DND-41 (cell line): Measurements from ENCODE around the gene CAPRIN1.
"Not testable (repeated sequence)": the region's sequence is repeated elsewhere in the genome, so short reads cannot be mapped to it uniquely, and the experiment has no call there.

Source experiments
- ATAC-seq: fragments of 200-7000 bp; cut with Tn5 transposase; 3 replicates; pipeline ENCODE4 v1.9.1; 2021; ENCODE audit warnings: low read depth; ENCODE audit not compliant: insufficient read depth
- DNase-seq: peaks from one replicate; pipeline ENCODE4 v3.0.0-alpha.2; 2020
- H2AFZ ChIP-seq: 2 replicates; pipeline ENCODE4 v1.6.0; 2012; ENCODE audit warnings: low read depth, low read length
- H3K27ac ChIP-seq: 2 replicates; pipeline ENCODE4 v1.5.1; 2012; ENCODE audit warnings: low read length, inconsistent platforms
- H3K27me3 ChIP-seq: fragments of 200-600 bp; sonication (generic); 2 replicates; pipeline ENCODE4 v1.6.0; 2012; ENCODE audit warnings: low read length, mild to moderate bottlenecking, inconsistent platforms; ENCODE audit not compliant: insufficient read depth, poor library complexity
- H3K36me3 ChIP-seq: 2 replicates; pipeline ENCODE4 v1.5.1; 2012; ENCODE audit warnings: low read length, inconsistent platforms; ENCODE audit not compliant: insufficient read depth
- H3K4me1 ChIP-seq: 2 replicates; pipeline ENCODE4 v1.5.1; 2012; ENCODE audit warnings: mild to moderate bottlenecking, low read length; ENCODE audit not compliant: insufficient read depth
- H3K4me2 ChIP-seq: 2 replicates; pipeline ENCODE4 v1.6.0; 2012; ENCODE audit warnings: mild to moderate bottlenecking, moderate library complexity, low read length, inconsistent platforms; ENCODE audit not compliant: insufficient read depth
- H3K4me3 ChIP-seq, 2 experiments: fragments of 200-600 bp in 1 of 2; shearing (Covaris generic) in 1 of 2; 2 replicates each; pipeline ENCODE4 v1.5.1; 2012 to 2016; ENCODE audit warnings: inconsistent platforms in 2 of 2, low read length in 2 of 2, mild to moderate bottlenecking in 2 of 2, low read depth in 1 of 2, moderate library complexity in 1 of 2
- H3K79me2 ChIP-seq: 2 replicates; pipeline ENCODE4 v1.6.0; 2012; ENCODE audit warnings: low read length, inconsistent platforms; ENCODE audit not compliant: insufficient read depth
- H3K9ac ChIP-seq: 2 replicates; pipeline ENCODE4 v1.6.0; 2012; ENCODE audit warnings: low read depth, mild to moderate bottlenecking, inconsistent platforms, low read length, moderate library complexity
- H3K9me3 ChIP-seq: 2 replicates; pipeline ENCODE4 v1.5.1; 2012; ENCODE audit warnings: low read length, moderate library complexity, mild to moderate bottlenecking, inconsistent platforms; ENCODE audit not compliant: insufficient read depth, severe bottlenecking
- H4K20me1 ChIP-seq: 2 replicates; pipeline ENCODE4 v1.6.0; 2012; ENCODE audit warnings: low read length; ENCODE audit not compliant: insufficient read depth
- EZH2 ChIP-seq: IDR thresholded peaks from 3 replicates; pipeline ENCODE4 v1.6.1; 2012; ENCODE audit warnings: borderline replicate concordance, low read depth, mild to moderate bottlenecking, moderate library complexity, low read length, inconsistent platforms; ENCODE audit not compliant: severe bottlenecking
- TF ChIP-seq, protein P1 (sequence below): IDR thresholded peaks from 2 replicates; pipeline ENCODE4 v1.5.1; 2012; ENCODE audit warnings: borderline replicate concordance, low read length, moderate library complexity, mild to moderate bottlenecking; ENCODE audit not compliant: poor library complexity, severe bottlenecking; ENCODE audit errors: extremely low read depth

CAPRIN1 gene

GRCh38 chr11:34064291-34064690 is 12.8 kb downstream of the CAPRIN1 start:
- Histone ChIP-seq H3K9me3 (no peaks in the 10 kb centered on the region), H3K36me3 (peaks cover 61% of the 10 kb centered on the region), H3K27me3 (no peaks in the 10 kb centered on the region), H2AFZ (no peak overlapping the region), H3K4me2 (no peak overlapping the region), H3K4me3 (no peak overlapping the region), H3K4me1 (0 out of 2 replicates have a peak, but pooled peaks cover 3% of the 10 kb centered on the region), H3K79me2 (peaks cover 99% of the 10 kb centered on the region), H3K27ac (no peak overlapping the region), H4K20me1 (peaks cover 88% of the 10 kb centered on the region), H3K9ac (no peak overlapping the region)
- DNase-seq (no peak), ATAC-seq (no peak)
- no peak for TF ChIP-seq EZH2
- TF ChIP-seq, protein P1, sequence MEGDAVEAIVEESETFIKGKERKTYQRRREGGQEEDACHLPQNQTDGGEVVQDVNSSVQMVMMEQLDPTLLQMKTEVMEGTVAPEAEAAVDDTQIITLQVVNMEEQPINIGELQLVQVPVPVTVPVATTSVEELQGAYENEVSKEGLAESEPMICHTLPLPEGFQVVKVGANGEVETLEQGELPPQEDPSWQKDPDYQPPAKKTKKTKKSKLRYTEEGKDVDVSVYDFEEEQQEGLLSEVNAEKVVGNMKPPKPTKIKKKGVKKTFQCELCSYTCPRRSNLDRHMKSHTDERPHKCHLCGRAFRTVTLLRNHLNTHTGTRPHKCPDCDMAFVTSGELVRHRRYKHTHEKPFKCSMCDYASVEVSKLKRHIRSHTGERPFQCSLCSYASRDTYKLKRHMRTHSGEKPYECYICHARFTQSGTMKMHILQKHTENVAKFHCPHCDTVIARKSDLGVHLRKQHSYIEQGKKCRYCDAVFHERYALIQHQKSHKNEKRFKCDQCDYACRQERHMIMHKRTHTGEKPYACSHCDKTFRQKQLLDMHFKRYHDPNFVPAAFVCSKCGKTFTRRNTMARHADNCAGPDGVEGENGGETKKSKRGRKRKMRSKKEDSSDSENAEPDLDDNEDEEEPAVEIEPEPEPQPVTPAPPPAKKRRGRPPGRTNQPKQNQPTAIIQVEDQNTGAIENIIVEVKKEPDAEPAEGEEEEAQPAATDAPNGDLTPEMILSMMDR = no peak

GRCh38 chr11:34065505-34066203 is 14.1 kb downstream of the CAPRIN1 start:
- Histone ChIP-seq H3K4me2 (no peak overlapping the region), H4K20me1 (peaks cover 90% of the 10 kb centered on the region), H3K4me1 (0 out of 2 replicates have a peak, but pooled peaks cover 3% of the 10 kb centered on the region), H2AFZ (no peak overlapping the region), H3K27me3 (no peaks in the 10 kb centered on the region), H3K27ac (no peak overlapping the region), H3K9me3 (no peaks in the 10 kb centered on the region), H3K9ac (no peak overlapping the region), H3K4me3 (no peak overlapping the region), H3K79me2 (peaks cover 99% of the 10 kb centered on the region), H3K36me3 (peaks cover 70% of the 10 kb centered on the region)
- no peak for DNase-seq
- TF ChIP-seq, protein P1 = peak; percentile 17
- TF ChIP-seq EZH2 = no peak
- peak; percentile 57; the same call in 2 of the 3 replicates for ATAC-seq

DNA sequence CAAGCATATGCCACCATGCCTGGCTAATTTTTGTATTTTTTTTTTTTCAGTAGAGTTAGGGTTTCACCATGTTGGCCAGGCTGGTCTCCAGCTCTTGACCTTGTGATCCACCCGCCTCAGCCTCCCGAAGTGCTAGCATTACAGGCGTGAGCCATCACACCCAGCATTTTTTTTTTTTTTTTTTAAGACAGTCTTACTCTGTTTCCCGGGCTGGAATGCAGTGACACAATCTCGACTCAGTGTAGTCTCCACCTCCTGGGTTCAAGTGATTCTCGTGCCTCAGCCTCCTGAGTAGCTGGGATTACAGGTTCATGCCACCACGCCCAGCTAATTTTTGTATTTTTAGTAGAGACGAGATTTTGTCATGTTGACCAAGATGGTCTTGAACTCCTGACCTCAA is 15.2 kb downstream of the CAPRIN1 start:
- not testable (repeated sequence) for ATAC-seq, H3K27me3 ChIP-seq, H3K4me3 ChIP-seq, H2AFZ ChIP-seq, H3K4me1 ChIP-seq, H3K27ac ChIP-seq, DNase-seq, H3K9me3 ChIP-seq, H3K9ac ChIP-seq, H3K4me2 ChIP-seq
- H4K20me1 ChIP-seq = peaks cover 91% of the 10 kb centered on the region
- H3K79me2 ChIP-seq = peaks cover 99% of the 10 kb centered on the region
- peaks cover 68% of the 10 kb centered on the region for H3K36me3 ChIP-seq

- no peak overlapping the region for H3K4me2 ChIP-seq
- H3K9me3 ChIP-seq = no peaks in the 10 kb centered on the region
- no peak overlapping the region for H3K27ac ChIP-seq
- DNase-seq = no peak
- TF ChIP-seq, protein P1 = no peak
- no peak for TF ChIP-seq EZH2
- H3K9ac ChIP-seq = no peak overlapping the region
- peaks cover 72% of the 10 kb centered on the region for H3K36me3 ChIP-seq
- 0 out of 2 replicates have a peak, but pooled peaks cover 3% of the 10 kb centered on the region for H3K4me1 ChIP-seq
- no peaks in the 10 kb centered on the region for H3K27me3 ChIP-seq
- peaks cover 91% of the 10 kb centered on the region for H4K20me1 ChIP-seq
- no peak overlapping the region for H3K4me3 ChIP-seq
- ATAC-seq = no peak
- H2AFZ ChIP-seq = no peak overlapping the region
- peaks cover 100% of the 10 kb centered on the region for H3K79me2 ChIP-seq
Observed at GRCh38 chr11:34067383-34068065, 16.0 kb downstream of the CAPRIN1 start.
